ENCODE results near the gene MYOD1. TPM values are rescaled to one million over a fixed set of nuclear protein-coding genes. Genes with fewer than 3 reads are reported as not detected.

Gene MYOD1
- total and polyA plus RNA-seq, 2 of the 4 experiments (the other 2 are of a cell fraction), result not detected

GRCh38 chr11:17736930-17737817, 17.8 kb downstream of the MYOD1 start:
- no peak overlapping the region for H2BK20ac ChIP-seq (ENCODE audit: low read depth, low read length)

More at GRCh38 chr11:17736930-17737817, 17.8 kb downstream of the MYOD1 start:
- Histone ChIP-seq H2AFZ (replicated peaks; ENCODE audit: low read length, poor library complexity) (no peak overlapping the region), H4K5ac (ENCODE audit: low read depth, low read length) (no peak overlapping the region), H2BK15ac (ENCODE audit: low read depth, low read length) (no peak overlapping the region), H3K4me3 (ENCODE audit: insufficient read depth, low read depth, low read length) (no peak overlapping the region), H4K91ac (ENCODE audit: insufficient read depth, low read depth, low read length) (no peak overlapping the region), H3K4ac (ENCODE audit: low read depth, low read length) (no peak overlapping the region), H3K18ac (ENCODE audit: low read depth, low read length) (no peak overlapping the region), H3K9ac (ENCODE audit: low read depth, low read length) (no peak overlapping the region), H4K8ac (ENCODE audit: low read depth in 2 of 2, low read length in 2 of 2) (no peak overlapping the region), H2AK9ac (replicated peaks; ENCODE audit: low read depth, low read length, poor library complexity) (no peak overlapping the region), H2BK5ac (ENCODE audit: low read depth, low read length, poor library complexity, severe bottlenecking) (no peak overlapping the region), H3K9me3 (ENCODE audit: control insufficient read depth, insufficient read depth, low read length) (peaks cover 2% of the 10 kb centered on the region; the same call in 1 of the 2 replicates), H2AK5ac (ENCODE audit: low read depth, low read length) (no peak overlapping the region), H3K56ac (ENCODE audit: extremely low read depth, insufficient read depth, low read length) (no peak overlapping the region), H3K79me1 (ENCODE audit: low read depth in 1 of 2, low read length in 2 of 2) (no peaks in the 10 kb centered on the region), H3K4me1 (ENCODE audit: control insufficient read depth, insufficient read depth, low read length) (no peaks in the 10 kb centered on the region), H3K36me3 (ENCODE audit: control insufficient read depth, insufficient read depth, low read length) (no peaks in the 10 kb centered on the region), H2BK120ac (ENCODE audit: low read depth, low read length) (no peak overlapping the region), H3K23ac (ENCODE audit: low read depth, low read length) (no peak overlapping the region), H4K20me1 (ENCODE audit: insufficient read depth, low read length) (0 out of 2 replicates have a peak, but pooled peaks cover 6% of the 10 kb centered on the region), H3K4me2 (ENCODE audit: low read depth, low read length) (no peak overlapping the region), H3K9me1 (ENCODE audit: insufficient read depth, low read length) (no peaks in the 10 kb centered on the region), H3K27ac (ENCODE audit: insufficient read depth, low read length) (no peak overlapping the region), H3K27me3 (ENCODE audit: control insufficient read depth, insufficient read depth, low read length) (peaks cover 68% of the 10 kb centered on the region), H3K14ac (replicated peaks; ENCODE audit: low read depth, low read length) (no peak overlapping the region)
- ATAC-seq (ENCODE audit: low read depth) (no peak), DNase-seq (no peak)
- TF ChIP-seq USF2 (IDR thresholded peaks at IDR 0.05; ENCODE audit: low read depth, low read length) (no peak), CHD1 (IDR thresholded peaks at IDR 0.05; ENCODE audit: low read depth, low read length) (no peak)
- ChIA-PET CTCF (interaction anchor here (8.0 kb wide), 1 partner anchor 240 kb away, joined by 158 read pairs; no protein-coding TSS in a partner anchor), POLR2A (ENCODE audit: unreplicated experiment) (no interaction called here)
- WGBS, 2 experiments (ENCODE audit: extremely low coverage in 2 of 2, insufficient read length in 1 of 2), result 67% methylated on average over 1 of the region's 15 CpGs; no CpG with 5 or more reads in 1 of the 2 experiments
- intact Hi-C loops (cut with micrococcal nuclease), result loop anchor here (10.0 kb wide), 2 partner anchors 368 to 588 kb away; partner anchors contain the start of genes GTF2H1, HPS5 and SAAL1
- in situ Hi-C loops (cut with MboI; ENCODE audit: low sequenced_read_pairs), result no loop called here
- dilution Hi-C loops (cut with HindIII; ENCODE audit: low sequenced_read_pairs, unreplicated experiment), result loop anchor here (25.0 kb wide), 1 partner anchor 250 kb away; no protein-coding TSS in a partner anchor
- BruUV-seq (replicated peaks), result no TSS peak
